Bronchial epithelial cell (primary cell): ENCODE results near the gene KLF8. TPM values are rescaled to one million over a fixed set of nuclear protein-coding genes. Genes with fewer than 3 reads are reported as not detected.

ENCODE experiments used
- DNase-seq: peaks from one replicate; pipeline ENCODE4 v3.0.0-alpha.2; 2010; ENCODE audit warnings: low read depth
- FAIRE-seq: peaks from 2 replicates; lab custom pipeline; 2011; peaks lifted over from hg19 to GRCh38; lab: Jason Lieb, UNC
- H3K27me3 ChIP-seq: 2 replicates; pipeline ENCODE4 v1.5.1; 2011; ENCODE audit warnings: low read length; ENCODE audit not compliant: control insufficient read depth, insufficient read depth
- H3K36me3 ChIP-seq: 2 replicates; pipeline ENCODE4 v1.5.1; 2011; ENCODE audit warnings: low read length; ENCODE audit not compliant: control insufficient read depth, insufficient read depth
- H3K4me3 ChIP-seq: 2 replicates; pipeline ENCODE4 v1.5.1; 2011; ENCODE audit warnings: mild to moderate bottlenecking, low read depth, low read length, control low read depth
- total RNA-seq: library from RNA; depleted of rRNA; stranded (reverse); fragments of >200 nt; gene quantifications from 2 replicates; pipeline ENCODE4 v1.2.1, GENCODE V29; 2014
- TF ChIP-seq, protein P1 (sequence below): IDR thresholded peaks from 2 replicates; pipeline ENCODE4 v1.5.1; 2011; ENCODE audit warnings: mild to moderate bottlenecking, moderate library complexity, low read length, control low read depth, inconsistent platforms; ENCODE audit not compliant: insufficient read depth, severe bottlenecking

The KLF8 gene
- total RNA-seq, 1 donor from 2014 or later, result 3.9 TPM

DNA sequence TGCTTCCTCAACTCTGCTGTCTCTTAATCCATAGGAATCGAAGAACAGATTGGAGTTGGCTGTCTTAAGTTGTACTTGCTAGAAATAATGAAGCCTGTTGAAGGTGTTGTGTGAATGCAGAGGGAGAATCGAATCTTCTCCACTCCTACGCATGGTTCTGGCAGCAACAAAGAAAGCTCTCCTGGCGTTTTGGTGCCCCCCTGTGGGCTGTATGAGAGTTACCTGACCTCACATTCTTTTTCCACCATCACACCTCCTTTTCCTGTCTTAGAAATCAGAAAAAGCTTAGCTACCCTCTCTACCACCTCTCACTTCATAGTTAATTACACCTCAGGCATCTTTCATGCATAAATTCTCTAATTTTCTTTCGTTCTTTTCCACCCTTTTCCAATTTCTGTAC lies 16.3 kb downstream of the KLF8 start:
- TF ChIP-seq, protein P1, sequence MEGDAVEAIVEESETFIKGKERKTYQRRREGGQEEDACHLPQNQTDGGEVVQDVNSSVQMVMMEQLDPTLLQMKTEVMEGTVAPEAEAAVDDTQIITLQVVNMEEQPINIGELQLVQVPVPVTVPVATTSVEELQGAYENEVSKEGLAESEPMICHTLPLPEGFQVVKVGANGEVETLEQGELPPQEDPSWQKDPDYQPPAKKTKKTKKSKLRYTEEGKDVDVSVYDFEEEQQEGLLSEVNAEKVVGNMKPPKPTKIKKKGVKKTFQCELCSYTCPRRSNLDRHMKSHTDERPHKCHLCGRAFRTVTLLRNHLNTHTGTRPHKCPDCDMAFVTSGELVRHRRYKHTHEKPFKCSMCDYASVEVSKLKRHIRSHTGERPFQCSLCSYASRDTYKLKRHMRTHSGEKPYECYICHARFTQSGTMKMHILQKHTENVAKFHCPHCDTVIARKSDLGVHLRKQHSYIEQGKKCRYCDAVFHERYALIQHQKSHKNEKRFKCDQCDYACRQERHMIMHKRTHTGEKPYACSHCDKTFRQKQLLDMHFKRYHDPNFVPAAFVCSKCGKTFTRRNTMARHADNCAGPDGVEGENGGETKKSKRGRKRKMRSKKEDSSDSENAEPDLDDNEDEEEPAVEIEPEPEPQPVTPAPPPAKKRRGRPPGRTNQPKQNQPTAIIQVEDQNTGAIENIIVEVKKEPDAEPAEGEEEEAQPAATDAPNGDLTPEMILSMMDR, result peak; percentile 61
- Histone ChIP-seq H3K4me3 (no peak overlapping the region), H3K36me3 (no peaks in the 10 kb centered on the region), H3K27me3 (no peaks in the 10 kb centered on the region)
- DNase-seq, result peak; percentile 39
- no peak for FAIRE-seq

GRCh38 chrX:56253832-56254703 lies 21.9 kb downstream of the KLF8 start:
- H3K36me3 ChIP-seq, result no peaks in the 10 kb centered on the region
- FAIRE-seq, result no peak
- no peaks in the 10 kb centered on the region for H3K27me3 ChIP-seq

GRCh38 chrX:56268888-56269287 lies 36.7 kb downstream of the KLF8 start:
- DNase-seq (peak; percentile 3), FAIRE-seq (no peak)
- Histone ChIP-seq H3K36me3 (no peaks in the 10 kb centered on the region), H3K4me3 (no peak overlapping the region), H3K27me3 (no peaks in the 10 kb centered on the region)
- TF ChIP-seq, protein P1, result no peak

More at GRCh38 chrX:56253832-56254703, 21.9 kb downstream of the KLF8 start:
- H3K4me3 ChIP-seq, result no peak overlapping the region
- TF ChIP-seq, protein P1, result no peak
- peak; percentile 1 for DNase-seq

DNA sequence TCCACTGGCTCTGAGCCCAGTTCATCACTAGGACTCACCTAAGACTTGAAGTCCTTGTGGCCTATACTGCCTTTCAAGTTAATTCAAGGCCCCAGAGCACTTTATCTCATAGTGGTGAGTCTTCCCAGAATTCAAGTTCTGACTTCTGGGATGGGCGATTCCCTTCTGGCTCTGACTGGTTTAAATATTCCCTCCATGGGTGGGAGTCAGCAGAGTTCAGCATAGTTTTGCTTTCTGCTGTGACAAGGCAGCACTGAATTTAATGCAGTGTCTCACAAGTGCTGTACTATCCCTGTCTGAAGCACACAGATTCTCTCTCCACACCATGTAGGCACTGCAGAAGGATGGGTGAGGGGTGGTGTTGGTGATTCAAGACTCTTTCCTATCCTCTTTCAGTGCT lies 46.5 kb downstream of the KLF8 start:
- no peak for DNase-seq
- Histone ChIP-seq H3K27me3 (no peaks in the 10 kb centered on the region), H3K36me3 (no peaks in the 10 kb centered on the region), H3K4me3 (no peak overlapping the region)
- no peak for FAIRE-seq
- TF ChIP-seq, protein P1, result no peak

- no peak overlapping the region for H3K4me3 ChIP-seq
- no peak for FAIRE-seq
Measured at GRCh38 chrX:56279863-56280262, 47.7 kb downstream of the KLF8 start.

More at GRCh38 chrX:56279863-56280262, 47.7 kb downstream of the KLF8 start:
- TF ChIP-seq, protein P1, result no peak
- DNase-seq, result no peak
- Histone ChIP-seq H3K36me3 (no peaks in the 10 kb centered on the region), H3K27me3 (no peaks in the 10 kb centered on the region)
